K562 (cell line): ENCODE data around the gene CDHR2. TPM values are rescaled to one million over a fixed set of nuclear protein-coding genes. Genes with fewer than 3 reads are reported as not detected.

ENCODE experiments used
- CC2D1A ChIP-seq: fragments of 450-650 bp; IDR thresholded peaks from 2 replicates; pipeline ENCODE4 v1.6.1; 2017; ENCODE audit warnings: mild to moderate bottlenecking
- ILK ChIP-seq: fragments of 450-650 bp; IDR thresholded peaks from 2 replicates; pipeline ENCODE4 v1.6.1; 2016; ENCODE audit warnings: missing genetic modification characterization, low read depth, mild to moderate bottlenecking, missing compliant biosample characterization, moderate library complexity, borderline replicate concordance
- MLX ChIP-seq, 2 experiments: fragments of 450-650 bp in 1 of 2; sonication (generic) in 1 of 2; formaldehyde crosslinking; conservative IDR thresholded peaks; 2 replicates each; pipeline versions ENCODE4 v1.4.0 to v1.8.1; 2020 to 2022; ENCODE audit warnings: mild to moderate bottlenecking in 1 of 2, missing genetic modification reagents in 1 of 2
- NEUROD1 ChIP-seq: fragments of 150-350 bp; IDR thresholded peaks from 2 replicates; pipeline ENCODE4 v1.6.1; 2014; ENCODE audit warnings: borderline replicate concordance, low read length, low read depth; ENCODE audit not compliant: partially characterized antibody
- NR2C2 ChIP-seq, 2 experiments: fragments of 200-800 bp in 1 of 2; sonication (Bioruptor generic) in 1 of 2; sonication (generic) in 1 of 2; formaldehyde crosslinking in 1 of 2; IDR thresholded peaks; 2 replicates each; pipeline versions ENCODE4 v1.6.1 to v1.8.0; 2016 to 2022; ENCODE audit warnings: mild to moderate bottlenecking in 1 of 2, missing compliant biosample characterization in 1 of 2, missing genetic modification characterization in 1 of 2, missing genetic modification reagents in 1 of 2
- PCBP1 ChIP-seq: fragments of 200-400 bp; formaldehyde crosslinking; IDR thresholded peaks from 2 replicates; pipeline ENCODE4 v1.6.1; 2018; ENCODE audit warnings: mild to moderate bottlenecking, low read depth, low read length; ENCODE audit not compliant: poor library complexity, severe bottlenecking
- PHF8 ChIP-seq: fragments of 200-600 bp; sonication (generic); IDR thresholded peaks from 2 replicates; pipeline ENCODE4 v1.6.1; 2012; ENCODE audit warnings: mixed run types, mild to moderate bottlenecking, inconsistent platforms, low read length, moderate library complexity, borderline replicate concordance
- SOX6 ChIP-seq: fragments of 450-650 bp; IDR thresholded peaks from 2 replicates; pipeline ENCODE4 v1.6.1; 2014; ENCODE audit warnings: mild to moderate bottlenecking
- STAT5B ChIP-seq: fragments of 250-450 bp; sonication (Bioruptor Pico); IDR thresholded peaks from 2 replicates; pipeline ENCODE4 v1.8.0; 2021; ENCODE audit warnings: mild to moderate bottlenecking, inconsistent platforms
- TBL1XR1 ChIP-seq, 2 experiments: IDR thresholded peaks; 2 replicates each; pipeline ENCODE4 v1.6.1; 2012; ENCODE audit warnings: improper control_type of control experiment in 2 of 2, low read length in 2 of 2, mild to moderate bottlenecking in 1 of 2
- ZEB2 ChIP-seq: fragments of 450-650 bp; IDR thresholded peaks from 2 replicates; pipeline ENCODE4 v1.6.1; 2016
- ZNF146 ChIP-seq: IDR thresholded peaks from one replicate; pipeline ENCODE4 v1.6.1; 2018; ENCODE audit warnings: missing compliant biosample characterization; ENCODE audit not compliant: unreplicated experiment
- ZNF280A ChIP-seq: fragments of 450-650 bp; IDR thresholded peaks from 2 replicates; pipeline ENCODE4 v1.6.1; 2018; ENCODE audit warnings: mild to moderate bottlenecking, low read depth; ENCODE audit not compliant: partially characterized antibody
- polyA plus RNA-seq, 8 experiments: library from polyadenylated mRNA; depleted of rRNA in 4 of 8; stranded (reverse) in 5 of 8; unstranded in 3 of 8; fragments of >200 nt; fragmentation: Nextera tagmentation in 2 of 8; fragmentation: Illumina TruSeq in 1 of 8; extraction: Ambion mirVana in 2 of 8; extraction: Trizol in 1 of 8; gene quantifications; 2 replicates each; pipeline versions ENCODE4 v1.2.1 to v1.2.3, GENCODE V29; 2011 to 2014; ENCODE audit warnings: inconsistent platforms in 1 of 8, missing spikeins in 1 of 8
- total RNA-seq, 7 experiments: library from RNA; depleted of rRNA in 6 of 7; stranded (reverse); fragments of >200 nt in 6 of 7; fragmentation: Illumina TruSeq in 2 of 7; extraction: Trizol in 2 of 7; gene quantifications; 2 replicates each; pipeline versions ENCODE4 v1.2.1 to v1.2.3, GENCODE V29; 2011 to 2021; ENCODE audit warnings: low replicate concordance in 1 of 7
- TF ChIP-seq, protein P1 (sequence below): fragments of 450-650 bp; IDR thresholded peaks from 2 replicates; pipeline ENCODE4 v1.6.1; 2016
- TF ChIP-seq, protein P2 (sequence below): fragments of 200-800 bp; sonication (Bioruptor generic); IDR thresholded peaks from 2 replicates; pipeline ENCODE4 v1.6.1; 2017; ENCODE audit warnings: missing genetic modification characterization, missing compliant biosample characterization
- TF ChIP-seq, protein P3 (sequence below), 2 experiments: fragments of 450-650 bp; IDR thresholded peaks; 2 replicates each; pipeline ENCODE4 v1.6.1; 2018; ENCODE audit warnings: mild to moderate bottlenecking in 2 of 2, low read depth in 1 of 2; ENCODE audit not compliant: partially characterized antibody in 2 of 2

Gene CDHR2
- total and polyA plus RNA-seq, 9 of the 15 experiments (the other 6 are each of a cell fraction or from before 2014, with no cell fraction given), result 0.01 to 0.62 (median 0.09) TPM; not detected in 2

DNA sequence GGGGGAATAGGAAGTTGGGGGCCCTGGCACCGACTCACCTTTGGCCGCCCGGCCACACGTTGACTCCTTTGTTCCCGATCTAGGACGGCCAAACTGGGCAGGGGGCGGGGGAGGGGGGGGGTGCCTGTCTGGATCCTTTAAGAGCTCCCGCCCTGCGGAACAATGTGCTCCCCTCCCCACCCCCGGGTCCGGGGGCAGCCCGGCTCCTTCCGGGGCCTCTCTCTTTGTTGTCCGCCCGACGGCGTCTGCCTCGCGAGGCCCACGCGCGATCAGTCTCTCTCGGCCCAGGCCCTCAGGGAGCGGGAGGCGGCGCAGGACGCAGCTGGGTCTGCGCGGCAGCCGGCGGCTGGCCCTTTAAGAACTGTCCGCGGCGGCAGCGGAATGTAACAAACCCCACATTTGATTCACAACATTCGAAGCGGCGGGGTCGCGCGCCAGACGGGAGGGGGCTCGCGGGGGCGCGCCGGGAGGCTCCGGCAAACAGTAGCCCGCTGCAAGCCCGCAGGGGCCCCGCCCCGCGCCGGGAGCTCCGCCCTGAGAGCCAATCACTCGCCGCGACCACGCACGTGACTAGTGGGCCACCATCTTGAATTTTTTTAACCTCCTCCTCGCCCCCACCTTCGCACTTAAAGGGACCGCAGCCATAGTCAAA is 12.1 kb upstream of the CDHR2 start, which contains the start of gene RNF44 (continued):
- TF ChIP-seq PHF8 (peak; percentile 64; the same call in 1 of the 2 replicates), ILK (tag) (no peak), MLX (CRISPR knock-in tag; conservative IDR thresholded peaks at IDR 0.05) (no peak), PCBP1 (peak; percentile 49), SOX6 (peak; percentile 53), CC2D1A (no peak), STAT5B (CRISPR knock-in tag) (no peak), ZEB2 (no peak), NR2C2 (CRISPR knock-in tag; IDR thresholded peaks at IDR 0.05) (no peak), NR2C2 (tag; IDR thresholded peaks at IDR 0.05) (peak; percentile 55), TBL1XR1 (IDR thresholded peaks at IDR 0.05; ENCODE audit: low read length in 2 of 2) (no peak), ZNF146 (CRISPR knock-in tag) (no peak), ZNF280A (no peak), NEUROD1 (peak; percentile 69)
- TF ChIP-seq, protein P1, sequence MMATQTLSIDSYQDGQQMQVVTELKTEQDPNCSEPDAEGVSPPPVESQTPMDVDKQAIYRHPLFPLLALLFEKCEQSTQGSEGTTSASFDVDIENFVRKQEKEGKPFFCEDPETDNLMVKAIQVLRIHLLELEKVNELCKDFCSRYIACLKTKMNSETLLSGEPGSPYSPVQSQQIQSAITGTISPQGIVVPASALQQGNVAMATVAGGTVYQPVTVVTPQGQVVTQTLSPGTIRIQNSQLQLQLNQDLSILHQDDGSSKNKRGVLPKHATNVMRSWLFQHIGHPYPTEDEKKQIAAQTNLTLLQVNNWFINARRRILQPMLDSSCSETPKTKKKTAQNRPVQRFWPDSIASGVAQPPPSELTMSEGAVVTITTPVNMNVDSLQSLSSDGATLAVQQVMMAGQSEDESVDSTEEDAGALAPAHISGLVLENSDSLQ, result peak; percentile 59
- TF ChIP-seq, protein P2, sequence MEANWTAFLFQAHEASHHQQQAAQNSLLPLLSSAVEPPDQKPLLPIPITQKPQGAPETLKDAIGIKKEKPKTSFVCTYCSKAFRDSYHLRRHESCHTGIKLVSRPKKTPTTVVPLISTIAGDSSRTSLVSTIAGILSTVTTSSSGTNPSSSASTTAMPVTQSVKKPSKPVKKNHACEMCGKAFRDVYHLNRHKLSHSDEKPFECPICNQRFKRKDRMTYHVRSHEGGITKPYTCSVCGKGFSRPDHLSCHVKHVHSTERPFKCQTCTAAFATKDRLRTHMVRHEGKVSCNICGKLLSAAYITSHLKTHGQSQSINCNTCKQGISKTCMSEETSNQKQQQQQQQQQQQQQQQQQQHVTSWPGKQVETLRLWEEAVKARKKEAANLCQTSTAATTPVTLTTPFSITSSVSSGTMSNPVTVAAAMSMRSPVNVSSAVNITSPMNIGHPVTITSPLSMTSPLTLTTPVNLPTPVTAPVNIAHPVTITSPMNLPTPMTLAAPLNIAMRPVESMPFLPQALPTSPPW (CRISPR knock-in tag), result peak; percentile 85
- TF ChIP-seq, protein P3, sequence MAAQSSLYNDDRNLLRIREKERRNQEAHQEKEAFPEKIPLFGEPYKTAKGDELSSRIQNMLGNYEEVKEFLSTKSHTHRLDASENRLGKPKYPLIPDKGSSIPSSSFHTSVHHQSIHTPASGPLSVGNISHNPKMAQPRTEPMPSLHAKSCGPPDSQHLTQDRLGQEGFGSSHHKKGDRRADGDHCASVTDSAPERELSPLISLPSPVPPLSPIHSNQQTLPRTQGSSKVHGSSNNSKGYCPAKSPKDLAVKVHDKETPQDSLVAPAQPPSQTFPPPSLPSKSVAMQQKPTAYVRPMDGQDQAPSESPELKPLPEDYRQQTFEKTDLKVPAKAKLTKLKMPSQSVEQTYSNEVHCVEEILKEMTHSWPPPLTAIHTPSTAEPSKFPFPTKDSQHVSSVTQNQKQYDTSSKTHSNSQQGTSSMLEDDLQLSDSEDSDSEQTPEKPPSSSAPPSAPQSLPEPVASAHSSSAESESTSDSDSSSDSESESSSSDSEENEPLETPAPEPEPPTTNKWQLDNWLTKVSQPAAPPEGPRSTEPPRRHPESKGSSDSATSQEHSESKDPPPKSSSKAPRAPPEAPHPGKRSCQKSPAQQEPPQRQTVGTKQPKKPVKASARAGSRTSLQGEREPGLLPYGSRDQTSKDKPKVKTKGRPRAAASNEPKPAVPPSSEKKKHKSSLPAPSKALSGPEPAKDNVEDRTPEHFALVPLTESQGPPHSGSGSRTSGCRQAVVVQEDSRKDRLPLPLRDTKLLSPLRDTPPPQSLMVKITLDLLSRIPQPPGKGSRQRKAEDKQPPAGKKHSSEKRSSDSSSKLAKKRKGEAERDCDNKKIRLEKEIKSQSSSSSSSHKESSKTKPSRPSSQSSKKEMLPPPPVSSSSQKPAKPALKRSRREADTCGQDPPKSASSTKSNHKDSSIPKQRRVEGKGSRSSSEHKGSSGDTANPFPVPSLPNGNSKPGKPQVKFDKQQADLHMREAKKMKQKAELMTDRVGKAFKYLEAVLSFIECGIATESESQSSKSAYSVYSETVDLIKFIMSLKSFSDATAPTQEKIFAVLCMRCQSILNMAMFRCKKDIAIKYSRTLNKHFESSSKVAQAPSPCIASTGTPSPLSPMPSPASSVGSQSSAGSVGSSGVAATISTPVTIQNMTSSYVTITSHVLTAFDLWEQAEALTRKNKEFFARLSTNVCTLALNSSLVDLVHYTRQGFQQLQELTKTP (IDR thresholded peaks at IDR 0.05; ENCODE audit: low read depth in 1 of 2, partially characterized antibody in 2 of 2), result no peak
